GM23338 (cell line): ENCODE data around the gene CDC34. TPM values are rescaled to one million over a fixed set of nuclear protein-coding genes. Genes with fewer than 3 reads are reported as not detected.

Source experiments
- ATAC-seq: fragments of 200-7000 bp; cut with Tn5 transposase; 3 replicates; pipeline ENCODE4 v1.9.1; 2020
- DNase-seq: peaks from one replicate; pipeline ENCODE4 v3.0.0-alpha.2; 2015; ENCODE audit warnings: low spot score
- H2AFZ ChIP-seq: fragments of 200-600 bp; sonication (generic); 2 replicates; pipeline ENCODE4 v1.8.0; 2016; ENCODE audit warnings: antibody characterized with exemption, mild to moderate bottlenecking, moderate library complexity
- H3F3A ChIP-seq: fragments of 200-600 bp; sonication (generic); replicated peaks from 2 replicates; pipeline ENCODE4 v1.8.0; 2017; ENCODE audit warnings: antibody characterized with exemption, mixed run types, low read depth
- H3K27ac ChIP-seq: fragments of 200-600 bp; sonication (generic); 2 replicates; pipeline ENCODE4 v1.6.1; 2016; ENCODE audit warnings: low read depth
- H3K27me3 ChIP-seq: fragments of 200-600 bp; sonication (generic); 2 replicates; pipeline ENCODE4 v1.8.0; 2016; ENCODE audit warnings: mild to moderate bottlenecking, mixed run types, moderate library complexity; ENCODE audit not compliant: insufficient read depth
- H3K36me3 ChIP-seq: fragments of 200-600 bp; sonication (generic); 2 replicates; pipeline ENCODE4 v1.8.0; 2016; ENCODE audit warnings: mild to moderate bottlenecking; ENCODE audit not compliant: insufficient read depth
- H3K4me1 ChIP-seq: fragments of 200-600 bp; sonication (generic); 2 replicates; pipeline ENCODE4 v1.8.0; 2016; ENCODE audit warnings: mild to moderate bottlenecking, moderate library complexity; ENCODE audit not compliant: insufficient read depth
- H3K4me2 ChIP-seq: fragments of 200-600 bp; sonication (generic); 2 replicates; pipeline ENCODE4 v1.7.1; 2017; ENCODE audit warnings: mixed run types
- H3K4me3 ChIP-seq: fragments of 200-600 bp; sonication (generic); 2 replicates; pipeline ENCODE4 v1.6.1; 2016; ENCODE audit warnings: mixed run types
- H3K79me2 ChIP-seq: fragments of 200-600 bp; sonication (generic); replicated peaks from 2 replicates; pipeline ENCODE4 v1.8.0; 2017; ENCODE audit warnings: mild to moderate bottlenecking; ENCODE audit not compliant: insufficient read depth
- H3K9me2 ChIP-seq: fragments of 200-600 bp; sonication (generic); 2 replicates; pipeline ENCODE4 v1.8.0; 2017; ENCODE audit not compliant: insufficient read depth
- H4K20me1 ChIP-seq: fragments of 200-600 bp; sonication (generic); replicated peaks from 2 replicates; pipeline ENCODE4 v1.8.0; 2017; ENCODE audit warnings: mild to moderate bottlenecking; ENCODE audit not compliant: insufficient read depth
- H3K27ac Mint-ChIP-seq: 2 replicates; pipeline ENCODE4 v1.8.0; 2020; ENCODE audit warnings: inconsistent platforms, mild to moderate bottlenecking, moderate library complexity, mixed read lengths
- H3K27me3 Mint-ChIP-seq: 3 replicates; pipeline ENCODE4 v1.8.0; 2022; ENCODE audit warnings: low read depth, mild to moderate bottlenecking, moderate library complexity, mixed read lengths, inconsistent platforms; ENCODE audit not compliant: insufficient read depth, poor library complexity
- H3K36me3 Mint-ChIP-seq: 3 replicates; pipeline ENCODE4 v1.8.0; 2021; ENCODE audit warnings: low read depth, mild to moderate bottlenecking, inconsistent platforms, moderate library complexity, mixed read lengths
- H3K4me1 Mint-ChIP-seq: 3 replicates; pipeline ENCODE4 v1.8.0; 2020; ENCODE audit warnings: mild to moderate bottlenecking, inconsistent platforms, mixed read lengths
- H3K4me3 Mint-ChIP-seq: 3 replicates; pipeline ENCODE4 v1.8.0; 2021; ENCODE audit warnings: moderate library complexity, mild to moderate bottlenecking, inconsistent platforms, mixed read lengths
- H3K9me3 Mint-ChIP-seq: 3 replicates; pipeline ENCODE4 v1.8.0; 2020; ENCODE audit warnings: moderate library complexity, mild to moderate bottlenecking, inconsistent platforms, mixed read lengths
- CREB1 ChIP-seq: fragments of 250-450 bp; sonication (Bioruptor Pico); IDR thresholded peaks from 2 replicates; pipeline ENCODE4 v1.5.0; 2020; ENCODE audit warnings: low read depth, mild to moderate bottlenecking, moderate library complexity
- EZH2 ChIP-seq: fragments of 200-600 bp; sonication (generic); IDR thresholded peaks from one replicate; pipeline ENCODE4 v1.8.0; 2017; ENCODE audit warnings: antibody characterized with exemption, mild to moderate bottlenecking, low read depth; ENCODE audit not compliant: unreplicated experiment
- EZH2phosphoT487 ChIP-seq: fragments of 200-600 bp; sonication (generic); IDR thresholded peaks from one replicate; pipeline ENCODE4 v1.8.1; 2018; ENCODE audit warnings: antibody characterized with exemption; ENCODE audit not compliant: unreplicated experiment
- JUNB ChIP-seq: IDR thresholded peaks from one replicate; pipeline ENCODE4 v1.6.1; 2016; ENCODE audit warnings: antibody characterized with exemption; ENCODE audit not compliant: unreplicated experiment
- NANOG ChIP-seq: IDR thresholded peaks from 2 replicates; pipeline ENCODE4 v1.6.1; 2016; ENCODE audit warnings: antibody characterized with exemption, borderline replicate concordance
- POLR2AphosphoS5 ChIP-seq: IDR thresholded peaks from 2 replicates; pipeline ENCODE4 v1.6.1; 2016; ENCODE audit warnings: antibody characterized with exemption, low read depth
- ZNF114 ChIP-seq: fragments of 250-450 bp; sonication (Bioruptor Pico); IDR thresholded peaks from 2 replicates; pipeline ENCODE4 v1.5.0; 2020; ENCODE audit warnings: mild to moderate bottlenecking, moderate library complexity
- ZNF331 ChIP-seq: fragments of 250-450 bp; sonication (Bioruptor Pico); IDR thresholded peaks from 2 replicates; pipeline ENCODE4 v1.5.0; 2020; ENCODE audit warnings: low read depth, mild to moderate bottlenecking, moderate library complexity
- polyA plus RNA-seq: library from polyadenylated mRNA; unstranded; fragments of >200 nt; fragmentation: Nextera tagmentation; extraction: Ambion mirVana; gene quantifications from 2 replicates; pipeline ENCODE4 v1.2.1, GENCODE V29; 2016
- total RNA-seq: library from RNA; depleted of rRNA; stranded (reverse); fragments of >200 nt; shearing (Covaris generic); gene quantifications from 2 replicates; pipeline ENCODE4 v1.2.3, GENCODE V29; 2014
- TF ChIP-seq, protein P1 (sequence below), 2 experiments: fragments of 200-600 bp in 1 of 2; sonication (generic) in 1 of 2; conservative IDR thresholded peaks; 2 replicates each; pipeline versions ENCODE4 v1.5.1 to v1.6.1; 2016 to 2017; ENCODE audit warnings: antibody characterized with exemption in 2 of 2, low read depth in 2 of 2, mild to moderate bottlenecking in 2 of 2, moderate library complexity in 1 of 2
- TF ChIP-seq, protein P2 (sequence below): IDR thresholded peaks from 2 replicates; pipeline ENCODE4 v1.6.1; 2016; ENCODE audit warnings: antibody characterized with exemption
- TF ChIP-seq, protein P3 (sequence below): IDR thresholded peaks from one replicate; pipeline ENCODE4 v1.6.1; 2018; ENCODE audit warnings: antibody characterized with exemption; ENCODE audit not compliant: unreplicated experiment

CDC34 gene
- total and polyA plus RNA-seq, 2 experiments from 2014 or later: 114 to 148 TPM

DNA sequence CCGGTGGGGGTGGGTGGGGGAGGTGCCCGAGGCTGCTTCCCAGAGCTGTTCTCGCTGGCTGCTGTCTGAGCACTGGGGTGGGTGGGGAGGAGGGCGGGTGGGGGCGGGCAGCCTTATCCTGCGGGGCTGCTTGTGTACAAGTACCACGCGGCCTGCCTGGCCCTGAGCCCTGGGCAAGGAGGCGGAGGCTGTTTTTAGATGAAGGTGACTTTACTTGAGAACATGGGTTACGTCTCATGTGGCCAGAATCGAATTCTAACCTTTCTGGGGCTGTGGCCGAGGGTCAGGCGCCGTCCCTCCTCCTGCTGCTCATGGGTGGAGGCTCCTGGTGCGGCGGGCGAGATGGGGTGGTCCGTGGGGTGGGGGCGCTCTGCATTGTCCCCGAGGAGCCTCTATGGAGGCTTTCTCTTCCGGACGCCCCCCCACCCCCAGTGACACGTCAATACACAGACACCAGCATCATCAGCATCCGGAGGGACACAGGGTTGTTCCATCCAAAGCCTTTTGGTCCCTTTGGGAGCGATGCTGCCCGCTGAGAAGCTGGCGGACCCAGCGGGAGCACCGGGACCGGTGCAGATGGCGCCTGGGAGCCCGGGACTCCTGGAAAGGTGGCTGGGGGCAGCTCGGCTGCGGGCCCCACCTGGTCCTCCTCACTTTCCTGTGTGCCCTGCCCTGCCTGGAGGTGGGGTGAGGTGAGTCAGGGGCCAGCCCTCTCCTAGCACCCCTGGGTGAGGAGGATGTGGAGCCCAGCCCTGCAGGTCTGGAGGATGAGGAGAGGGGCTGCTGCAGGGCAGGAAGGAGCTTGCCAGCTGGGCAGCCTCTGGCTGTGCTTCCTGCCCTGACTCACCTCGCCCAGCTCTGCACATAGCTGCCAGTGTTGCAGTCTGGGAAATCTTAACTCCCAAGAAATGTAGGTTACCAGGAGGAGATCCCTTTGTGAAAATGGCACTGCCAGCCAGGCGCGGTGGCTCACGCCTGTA, 44.3 kb downstream of the CDC34 start:
- Histone ChIP-seq H3K4me1 (peaks cover 18% of the 10 kb centered on the region), H3K9me2 (no peaks in the 10 kb centered on the region), H2AFZ (no peak overlapping the region), H3K27ac (peak overlapping the region; percentile 69; the same call in 1 of the 2 replicates), H4K20me1 (peaks cover 55% of the 10 kb centered on the region), H3K27me3 (no peaks in the 10 kb centered on the region), H3K4me2 (peak overlapping the region; percentile 100; the same call in 1 of the 2 replicates), H3F3A (peaks cover 17% of the 10 kb centered on the region; the same call in 1 of the 2 replicates), H3K36me3 (no peaks in the 10 kb centered on the region), H3K4me3 (peak overlapping the region; percentile 20; the same call in 1 of the 2 replicates), H3K79me2 (peaks cover 79% of the 10 kb centered on the region)
- Mint-ChIP-seq H3K4me3 (peak overlapping the region; percentile 14; the same call in 1 of the 3 replicates), H3K27me3 (peaks cover 30% of the 10 kb centered on the region), H3K36me3 (peaks cover 35% of the 10 kb centered on the region), H3K9me3 (peaks cover 5% of the 10 kb centered on the region; the same call in 2 of the 3 replicates), H3K27ac (no peak overlapping the region), H3K4me1 (peaks cover 24% of the 10 kb centered on the region)
- DNase-seq (peak; percentile 18), ATAC-seq (no peak)
- TF ChIP-seq JUNB (no peak), EZH2 (no peak), ZNF331 (no peak), ZNF114 (CRISPR knock-in tag) (no peak)
- TF ChIP-seq, protein P1, sequence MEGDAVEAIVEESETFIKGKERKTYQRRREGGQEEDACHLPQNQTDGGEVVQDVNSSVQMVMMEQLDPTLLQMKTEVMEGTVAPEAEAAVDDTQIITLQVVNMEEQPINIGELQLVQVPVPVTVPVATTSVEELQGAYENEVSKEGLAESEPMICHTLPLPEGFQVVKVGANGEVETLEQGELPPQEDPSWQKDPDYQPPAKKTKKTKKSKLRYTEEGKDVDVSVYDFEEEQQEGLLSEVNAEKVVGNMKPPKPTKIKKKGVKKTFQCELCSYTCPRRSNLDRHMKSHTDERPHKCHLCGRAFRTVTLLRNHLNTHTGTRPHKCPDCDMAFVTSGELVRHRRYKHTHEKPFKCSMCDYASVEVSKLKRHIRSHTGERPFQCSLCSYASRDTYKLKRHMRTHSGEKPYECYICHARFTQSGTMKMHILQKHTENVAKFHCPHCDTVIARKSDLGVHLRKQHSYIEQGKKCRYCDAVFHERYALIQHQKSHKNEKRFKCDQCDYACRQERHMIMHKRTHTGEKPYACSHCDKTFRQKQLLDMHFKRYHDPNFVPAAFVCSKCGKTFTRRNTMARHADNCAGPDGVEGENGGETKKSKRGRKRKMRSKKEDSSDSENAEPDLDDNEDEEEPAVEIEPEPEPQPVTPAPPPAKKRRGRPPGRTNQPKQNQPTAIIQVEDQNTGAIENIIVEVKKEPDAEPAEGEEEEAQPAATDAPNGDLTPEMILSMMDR (conservative IDR thresholded peaks at IDR 0.05; ENCODE audit: low read depth in 2 of 2): no peak
- TF ChIP-seq, protein P2, sequence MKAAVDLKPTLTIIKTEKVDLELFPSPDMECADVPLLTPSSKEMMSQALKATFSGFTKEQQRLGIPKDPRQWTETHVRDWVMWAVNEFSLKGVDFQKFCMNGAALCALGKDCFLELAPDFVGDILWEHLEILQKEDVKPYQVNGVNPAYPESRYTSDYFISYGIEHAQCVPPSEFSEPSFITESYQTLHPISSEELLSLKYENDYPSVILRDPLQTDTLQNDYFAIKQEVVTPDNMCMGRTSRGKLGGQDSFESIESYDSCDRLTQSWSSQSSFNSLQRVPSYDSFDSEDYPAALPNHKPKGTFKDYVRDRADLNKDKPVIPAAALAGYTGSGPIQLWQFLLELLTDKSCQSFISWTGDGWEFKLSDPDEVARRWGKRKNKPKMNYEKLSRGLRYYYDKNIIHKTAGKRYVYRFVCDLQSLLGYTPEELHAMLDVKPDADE: no peak

DNA sequence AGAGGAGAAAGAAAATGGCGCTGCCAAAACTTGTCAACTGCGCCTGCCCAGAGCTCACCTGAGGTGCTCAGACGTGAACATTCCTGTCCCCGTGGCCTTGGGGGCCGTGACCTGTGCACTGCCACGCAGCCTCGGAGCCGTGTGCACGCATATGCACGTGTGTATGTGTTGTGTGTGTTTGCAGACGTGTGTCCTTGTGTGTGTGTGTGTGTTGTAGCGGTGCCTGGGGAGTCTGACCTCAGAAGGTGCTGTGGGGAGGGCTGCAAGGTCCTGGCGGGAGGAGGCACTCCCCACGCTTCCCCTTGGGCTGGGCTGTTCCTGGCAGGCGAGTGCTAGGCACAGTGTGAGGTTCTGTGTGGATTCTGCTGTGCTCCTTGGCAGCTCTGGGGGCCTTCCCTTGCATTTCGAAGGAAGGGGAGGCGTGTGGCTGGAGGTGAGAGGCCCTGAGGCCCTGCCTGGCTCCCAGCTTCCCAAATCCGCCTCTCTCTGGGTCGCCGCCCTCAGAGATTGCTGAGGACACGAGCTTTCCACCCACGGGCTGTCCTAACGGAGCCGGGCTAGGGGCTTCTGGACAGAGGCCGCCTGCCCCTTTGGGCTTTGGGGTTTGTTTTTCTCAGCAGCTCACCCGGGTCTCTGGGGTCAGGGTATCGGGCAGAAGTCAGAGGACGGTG, 45.3 kb downstream of the CDC34 start:
- H3K9me3 Mint-ChIP-seq: no peaks in the 10 kb centered on the region; the same call in 2 of the 3 replicates
- H3K27ac ChIP-seq: 0 out of 2 replicates have a peak overlapping the region, but pooled peaks have one; percentile 69
- no peak overlapping the region for H3K4me3 ChIP-seq
- H3K4me1 Mint-ChIP-seq: peaks cover 19% of the 10 kb centered on the region
- peaks cover 55% of the 10 kb centered on the region for H4K20me1 ChIP-seq
- peaks cover 79% of the 10 kb centered on the region for H3K79me2 ChIP-seq
- H3K4me3 Mint-ChIP-seq: no peak overlapping the region; the same call in 2 of the 3 replicates
- no peaks in the 10 kb centered on the region for H3K9me2 ChIP-seq
- H3K4me2 ChIP-seq: no peak overlapping the region
- no peak overlapping the region for H2AFZ ChIP-seq
- no peak overlapping the region for H3K27ac Mint-ChIP-seq
- no peaks in the 10 kb centered on the region for H3K27me3 ChIP-seq
- peaks cover 21% of the 10 kb centered on the region for H3K27me3 Mint-ChIP-seq
- H3K4me1 ChIP-seq: peaks cover 18% of the 10 kb centered on the region
- H3K36me3 ChIP-seq: no peaks in the 10 kb centered on the region; the same call in 1 of the 2 replicates
- DNase-seq (no peak), ATAC-seq (no peak)
- peaks cover 30% of the 10 kb centered on the region for H3K36me3 Mint-ChIP-seq
- 0 out of 2 replicates have a peak, but pooled peaks cover 10% of the 10 kb centered on the region for H3F3A ChIP-seq
- no peak for TF ChIP-seq NANOG
- no peak for TF ChIP-seq CREB1 (CRISPR knock-in tag)
- TF ChIP-seq, protein P2: no peak
- TF ChIP-seq ZNF114 (CRISPR knock-in tag): no peak
- no peak for TF ChIP-seq POLR2AphosphoS5
- no peak for TF ChIP-seq JUNB
- TF ChIP-seq, protein P3, sequence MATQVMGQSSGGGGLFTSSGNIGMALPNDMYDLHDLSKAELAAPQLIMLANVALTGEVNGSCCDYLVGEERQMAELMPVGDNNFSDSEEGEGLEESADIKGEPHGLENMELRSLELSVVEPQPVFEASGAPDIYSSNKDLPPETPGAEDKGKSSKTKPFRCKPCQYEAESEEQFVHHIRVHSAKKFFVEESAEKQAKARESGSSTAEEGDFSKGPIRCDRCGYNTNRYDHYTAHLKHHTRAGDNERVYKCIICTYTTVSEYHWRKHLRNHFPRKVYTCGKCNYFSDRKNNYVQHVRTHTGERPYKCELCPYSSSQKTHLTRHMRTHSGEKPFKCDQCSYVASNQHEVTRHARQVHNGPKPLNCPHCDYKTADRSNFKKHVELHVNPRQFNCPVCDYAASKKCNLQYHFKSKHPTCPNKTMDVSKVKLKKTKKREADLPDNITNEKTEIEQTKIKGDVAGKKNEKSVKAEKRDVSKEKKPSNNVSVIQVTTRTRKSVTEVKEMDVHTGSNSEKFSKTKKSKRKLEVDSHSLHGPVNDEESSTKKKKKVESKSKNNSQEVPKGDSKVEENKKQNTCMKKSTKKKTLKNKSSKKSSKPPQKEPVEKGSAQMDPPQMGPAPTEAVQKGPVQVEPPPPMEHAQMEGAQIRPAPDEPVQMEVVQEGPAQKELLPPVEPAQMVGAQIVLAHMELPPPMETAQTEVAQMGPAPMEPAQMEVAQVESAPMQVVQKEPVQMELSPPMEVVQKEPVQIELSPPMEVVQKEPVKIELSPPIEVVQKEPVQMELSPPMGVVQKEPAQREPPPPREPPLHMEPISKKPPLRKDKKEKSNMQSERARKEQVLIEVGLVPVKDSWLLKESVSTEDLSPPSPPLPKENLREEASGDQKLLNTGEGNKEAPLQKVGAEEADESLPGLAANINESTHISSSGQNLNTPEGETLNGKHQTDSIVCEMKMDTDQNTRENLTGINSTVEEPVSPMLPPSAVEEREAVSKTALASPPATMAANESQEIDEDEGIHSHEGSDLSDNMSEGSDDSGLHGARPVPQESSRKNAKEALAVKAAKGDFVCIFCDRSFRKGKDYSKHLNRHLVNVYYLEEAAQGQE: no peak
- TF ChIP-seq EZH2phosphoT487: no peak
